GM21360 (cell line): Measurements from ENCODE around the gene USB1.

ENCODE experiments used
- ATAC-seq: cut with Tn5 transposase; IDR thresholded peaks from one replicate; pipeline ENCODE4 v1.9.1; 2021; ENCODE audit warnings: mild to moderate bottlenecking, moderate library complexity; ENCODE audit not compliant: unreplicated experiment

USB1 gene

GRCh38 chr16:58013201-58013956, 12.2 kb downstream of the USB1 start:
- ATAC-seq = no peak

- ATAC-seq = no peak
Observed at GRCh38 chr16:58016840-58017446, 15.7 kb downstream of the USB1 start.

GRCh38 chr16:58018803-58019202, 17.6 kb downstream of the USB1 start:
- no peak for ATAC-seq

GRCh38 chr16:58019866-58020538, 18.8 kb downstream of the USB1 start:
- ATAC-seq = no peak

GRCh38 chr16:58020628-58021521, 19.7 kb downstream of the USB1 start:
- ATAC-seq = no peak

- no peak for ATAC-seq
Observed at GRCh38 chr16:58021661-58022551, 20.7 kb downstream of the USB1 start.

- ATAC-seq = no peak
Observed at GRCh38 chr16:58022601-58023371, 21.6 kb downstream of the USB1 start.

- no peak for ATAC-seq
Observed at GRCh38 chr16:58024486-58025350, 23.5 kb downstream of the USB1 start.

GRCh38 chr16:58025351-58026138, 24.3 kb downstream of the USB1 start, which contains the start of gene MMP15:
TSS of gene MMP15 (plus strand) at chr16:58025754. CDS start at chr16:58026351, 597 bp downstream.
- peak; percentile 50 for ATAC-seq

- ATAC-seq = peak; percentile 12
Observed at GRCh38 chr16:58026139-58026704, 25.0 kb downstream of the USB1 start.

- ATAC-seq = no peak
Observed at GRCh38 chr16:58026705-58027160, 25.5 kb downstream of the USB1 start.

GRCh38 chr16:58027161-58027915, 26.1 kb downstream of the USB1 start:
- ATAC-seq = no peak

- no peak for ATAC-seq
Observed at GRCh38 chr16:58027916-58028455, 26.8 kb downstream of the USB1 start.

GRCh38 chr16:58028541-58029070, 27.4 kb downstream of the USB1 start:
- ATAC-seq = no peak

- ATAC-seq = no peak
Observed at GRCh38 chr16:58029410-58029809, 28.2 kb downstream of the USB1 start.
